GM23338 (cell line): ENCODE data around the gene SMOC1. TPM values are rescaled to one million over a fixed set of nuclear protein-coding genes. Genes with fewer than 3 reads are reported as not detected.

Experiments
- ATAC-seq: fragments of 200-7000 bp; cut with Tn5 transposase; 3 replicates; pipeline ENCODE4 v1.9.1; 2020
- DNase-seq: peaks from one replicate; pipeline ENCODE4 v3.0.0-alpha.2; 2015; ENCODE audit warnings: low spot score
- H2AFZ ChIP-seq: fragments of 200-600 bp; sonication (generic); 2 replicates; pipeline ENCODE4 v1.8.0; 2016; ENCODE audit warnings: antibody characterized with exemption, mild to moderate bottlenecking, moderate library complexity
- H3F3A ChIP-seq: fragments of 200-600 bp; sonication (generic); replicated peaks from 2 replicates; pipeline ENCODE4 v1.8.0; 2017; ENCODE audit warnings: antibody characterized with exemption, mixed run types, low read depth
- H3K27ac ChIP-seq: fragments of 200-600 bp; sonication (generic); 2 replicates; pipeline ENCODE4 v1.6.1; 2016; ENCODE audit warnings: low read depth
- H3K27me3 ChIP-seq: fragments of 200-600 bp; sonication (generic); 2 replicates; pipeline ENCODE4 v1.8.0; 2016; ENCODE audit warnings: mild to moderate bottlenecking, mixed run types, moderate library complexity; ENCODE audit not compliant: insufficient read depth
- H3K36me3 ChIP-seq: fragments of 200-600 bp; sonication (generic); 2 replicates; pipeline ENCODE4 v1.8.0; 2016; ENCODE audit warnings: mild to moderate bottlenecking; ENCODE audit not compliant: insufficient read depth
- H3K4me1 ChIP-seq: fragments of 200-600 bp; sonication (generic); 2 replicates; pipeline ENCODE4 v1.8.0; 2016; ENCODE audit warnings: mild to moderate bottlenecking, moderate library complexity; ENCODE audit not compliant: insufficient read depth
- H3K4me2 ChIP-seq: fragments of 200-600 bp; sonication (generic); 2 replicates; pipeline ENCODE4 v1.7.1; 2017; ENCODE audit warnings: mixed run types
- H3K4me3 ChIP-seq: fragments of 200-600 bp; sonication (generic); 2 replicates; pipeline ENCODE4 v1.6.1; 2016; ENCODE audit warnings: mixed run types
- H3K79me2 ChIP-seq: fragments of 200-600 bp; sonication (generic); replicated peaks from 2 replicates; pipeline ENCODE4 v1.8.0; 2017; ENCODE audit warnings: mild to moderate bottlenecking; ENCODE audit not compliant: insufficient read depth
- H3K9me2 ChIP-seq: fragments of 200-600 bp; sonication (generic); 2 replicates; pipeline ENCODE4 v1.8.0; 2017; ENCODE audit not compliant: insufficient read depth
- H4K20me1 ChIP-seq: fragments of 200-600 bp; sonication (generic); replicated peaks from 2 replicates; pipeline ENCODE4 v1.8.0; 2017; ENCODE audit warnings: mild to moderate bottlenecking; ENCODE audit not compliant: insufficient read depth
- H3K27ac Mint-ChIP-seq: 2 replicates; pipeline ENCODE4 v1.8.0; 2020; ENCODE audit warnings: inconsistent platforms, mild to moderate bottlenecking, moderate library complexity, mixed read lengths
- H3K27me3 Mint-ChIP-seq: 3 replicates; pipeline ENCODE4 v1.8.0; 2022; ENCODE audit warnings: low read depth, mild to moderate bottlenecking, moderate library complexity, mixed read lengths, inconsistent platforms; ENCODE audit not compliant: insufficient read depth, poor library complexity
- H3K36me3 Mint-ChIP-seq: 3 replicates; pipeline ENCODE4 v1.8.0; 2021; ENCODE audit warnings: low read depth, mild to moderate bottlenecking, inconsistent platforms, moderate library complexity, mixed read lengths
- H3K4me1 Mint-ChIP-seq: 3 replicates; pipeline ENCODE4 v1.8.0; 2020; ENCODE audit warnings: mild to moderate bottlenecking, inconsistent platforms, mixed read lengths
- H3K4me3 Mint-ChIP-seq: 3 replicates; pipeline ENCODE4 v1.8.0; 2021; ENCODE audit warnings: moderate library complexity, mild to moderate bottlenecking, inconsistent platforms, mixed read lengths
- H3K9me3 Mint-ChIP-seq: 3 replicates; pipeline ENCODE4 v1.8.0; 2020; ENCODE audit warnings: moderate library complexity, mild to moderate bottlenecking, inconsistent platforms, mixed read lengths
- CREB1 ChIP-seq: fragments of 250-450 bp; sonication (Bioruptor Pico); IDR thresholded peaks from 2 replicates; pipeline ENCODE4 v1.5.0; 2020; ENCODE audit warnings: low read depth, mild to moderate bottlenecking, moderate library complexity
- ETS1 ChIP-seq: IDR thresholded peaks from 2 replicates; pipeline ENCODE4 v1.6.1; 2016; ENCODE audit warnings: antibody characterized with exemption
- EZH2 ChIP-seq: fragments of 200-600 bp; sonication (generic); IDR thresholded peaks from one replicate; pipeline ENCODE4 v1.8.0; 2017; ENCODE audit warnings: antibody characterized with exemption, mild to moderate bottlenecking, low read depth; ENCODE audit not compliant: unreplicated experiment
- EZH2phosphoT487 ChIP-seq: fragments of 200-600 bp; sonication (generic); IDR thresholded peaks from one replicate; pipeline ENCODE4 v1.8.1; 2018; ENCODE audit warnings: antibody characterized with exemption; ENCODE audit not compliant: unreplicated experiment
- JUNB ChIP-seq: IDR thresholded peaks from one replicate; pipeline ENCODE4 v1.6.1; 2016; ENCODE audit warnings: antibody characterized with exemption; ENCODE audit not compliant: unreplicated experiment
- NANOG ChIP-seq: IDR thresholded peaks from 2 replicates; pipeline ENCODE4 v1.6.1; 2016; ENCODE audit warnings: antibody characterized with exemption, borderline replicate concordance
- POLR2AphosphoS5 ChIP-seq: IDR thresholded peaks from 2 replicates; pipeline ENCODE4 v1.6.1; 2016; ENCODE audit warnings: antibody characterized with exemption, low read depth
- REST ChIP-seq: IDR thresholded peaks from one replicate; pipeline ENCODE4 v1.6.1; 2018; ENCODE audit warnings: antibody characterized with exemption; ENCODE audit not compliant: unreplicated experiment
- STAT1 ChIP-seq: IDR thresholded peaks from one replicate; pipeline ENCODE4 v1.6.1; 2016; ENCODE audit warnings: antibody characterized with exemption; ENCODE audit not compliant: unreplicated experiment
- ZNF114 ChIP-seq: fragments of 250-450 bp; sonication (Bioruptor Pico); IDR thresholded peaks from 2 replicates; pipeline ENCODE4 v1.5.0; 2020; ENCODE audit warnings: mild to moderate bottlenecking, moderate library complexity
- ZNF331 ChIP-seq: fragments of 250-450 bp; sonication (Bioruptor Pico); IDR thresholded peaks from 2 replicates; pipeline ENCODE4 v1.5.0; 2020; ENCODE audit warnings: low read depth, mild to moderate bottlenecking, moderate library complexity
- ZNF462 ChIP-seq: fragments of 250-450 bp; sonication (Bioruptor Pico); IDR thresholded peaks from 2 replicates; pipeline ENCODE4 v1.5.0; 2020; ENCODE audit warnings: mild to moderate bottlenecking, moderate library complexity
- polyA plus RNA-seq: library from polyadenylated mRNA; unstranded; fragments of >200 nt; fragmentation: Nextera tagmentation; extraction: Ambion mirVana; gene quantifications from 2 replicates; pipeline ENCODE4 v1.2.1, GENCODE V29; 2016
- total RNA-seq: library from RNA; depleted of rRNA; stranded (reverse); fragments of >200 nt; shearing (Covaris generic); gene quantifications from 2 replicates; pipeline ENCODE4 v1.2.3, GENCODE V29; 2014

SMOC1 gene
- total and polyA plus RNA-seq, 2 experiments from 2014 or later, result 0.79 to 1.6 TPM

- TF ChIP-seq EZH2phosphoT487 (no peak), ZNF331 (CRISPR knock-in tag) (no peak), ZNF114 (CRISPR knock-in tag) (no peak), POLR2AphosphoS5 (no peak), NANOG (no peak), ETS1 (no peak)
These were observed 53.2 kb downstream of the SMOC1 start (continued) for GRCh38 chr14:69932391-69932790.

GRCh38 chr14:69933623-69934275, 54.5 kb downstream of the SMOC1 start:
- TF ChIP-seq POLR2AphosphoS5 (no peak), ZNF462 (no peak), ZNF114 (CRISPR knock-in tag) (no peak), STAT1 (no peak), EZH2 (no peak), REST (no peak), ZNF331 (CRISPR knock-in tag) (no peak), ETS1 (no peak), NANOG (no peak), EZH2phosphoT487 (no peak), JUNB (no peak), CREB1 (no peak)
- no peaks in the 10 kb centered on the region for H3K27me3 ChIP-seq
- no peak overlapping the region for H3K27ac Mint-ChIP-seq

More at GRCh38 chr14:69933623-69934275, 54.5 kb downstream of the SMOC1 start:
- H3K4me1 ChIP-seq, result no peaks in the 10 kb centered on the region
- H2AFZ ChIP-seq, result no peak overlapping the region
- ATAC-seq (no peak), DNase-seq (no peak)
- H3K4me3 ChIP-seq, result no peak overlapping the region
- no peak overlapping the region for H3K4me2 ChIP-seq
- H3K27ac ChIP-seq, result no peak overlapping the region
- no peaks in the 10 kb centered on the region for H4K20me1 ChIP-seq
- H3K9me2 ChIP-seq, result no peaks in the 10 kb centered on the region
- H3K4me3 Mint-ChIP-seq, result no peak overlapping the region
- no peaks in the 10 kb centered on the region for H3K36me3 ChIP-seq
- H3F3A ChIP-seq, result no peaks in the 10 kb centered on the region
- H3K36me3 Mint-ChIP-seq, result no peaks in the 10 kb centered on the region
- H3K27me3 Mint-ChIP-seq, result peaks cover 9% of the 10 kb centered on the region
- H3K9me3 Mint-ChIP-seq, result no peaks in the 10 kb centered on the region
- peaks cover 4% of the 10 kb centered on the region; the same call in 1 of the 3 replicates for H3K4me1 Mint-ChIP-seq
- no peaks in the 10 kb centered on the region for H3K79me2 ChIP-seq
